ENCODE data around the gene ETNK2.

ETNK2 gene

GRCh38 chr1:204115116-204115515, 36.7 kb downstream of the ETNK2 start:
- H3K4me3 ChIP-seq (replicated peaks; ENCODE audit: low read depth, low read length) = no peak overlapping the region
- DNase-seq (ENCODE audit: low read depth) = no peak
- no peak for TF ChIP-seq CTCF (IDR thresholded peaks at IDR 0.05; ENCODE audit: low read length, missing control alignments)

GRCh38 chr1:204114606-204115005, 37.2 kb downstream of the ETNK2 start:
- DNase-seq (ENCODE audit: low read depth) = no peak
- TF ChIP-seq CTCF (IDR thresholded peaks at IDR 0.05; ENCODE audit: low read length, missing control alignments) = no peak
- H3K4me3 ChIP-seq (replicated peaks; ENCODE audit: low read depth, low read length) = no peak overlapping the region

GRCh38 chr1:204113896-204114295, 37.9 kb downstream of the ETNK2 start:
- peak; percentile 47 for DNase-seq (ENCODE audit: low read depth)

GRCh38 chr1:204112876-204113730, 38.7 kb downstream of the ETNK2 start:
- no peak for TF ChIP-seq CTCF (IDR thresholded peaks at IDR 0.05; ENCODE audit: low read length, missing control alignments)
- DNase-seq (ENCODE audit: low read depth) = no peak
- H3K4me3 ChIP-seq (replicated peaks; ENCODE audit: low read depth, low read length) = no peak overlapping the region

More at GRCh38 chr1:204113896-204114295, 37.9 kb downstream of the ETNK2 start:
- no peak overlapping the region for H3K4me3 ChIP-seq (replicated peaks; ENCODE audit: low read depth, low read length)
- no peak for TF ChIP-seq CTCF (IDR thresholded peaks at IDR 0.05; ENCODE audit: low read length, missing control alignments)

GRCh38 chr1:204110894-204111633, 40.8 kb downstream of the ETNK2 start:
- no peak for TF ChIP-seq CTCF (IDR thresholded peaks at IDR 0.05; ENCODE audit: low read length, missing control alignments)

GRCh38 chr1:204108312-204109141, 43.3 kb downstream of the ETNK2 start:
- H3K4me3 ChIP-seq (replicated peaks; ENCODE audit: low read depth, low read length) = no peak overlapping the region
- TF ChIP-seq CTCF (IDR thresholded peaks at IDR 0.05; ENCODE audit: low read length, missing control alignments) = no peak

More at GRCh38 chr1:204110894-204111633, 40.8 kb downstream of the ETNK2 start:
- H3K4me3 ChIP-seq (replicated peaks; ENCODE audit: low read depth, low read length) = no peak overlapping the region
- DNase-seq (ENCODE audit: low read depth) = no peak

More at GRCh38 chr1:204108312-204109141, 43.3 kb downstream of the ETNK2 start:
- DNase-seq (ENCODE audit: low read depth) = no peak

Data from fibroblast of pulmonary artery (primary cell).